Stimulated activated CD8-positive, alpha-beta memory T cell treated with anti-CD3 and anti-CD28 coated beads, Interleukin-7, amount 100 ng/mL, for 48 hours (primary cell): ENCODE results near the gene EFS.
"Not testable (repeated sequence)": the region's sequence is repeated elsewhere in the genome, so short reads cannot be mapped to it uniquely, and the experiment has no call there.

Experiments used
- DNase-seq, 2 donors: peaks; one replicate each; pipeline ENCODE4 v3.0.0-alpha.2; 2020; ENCODE audit warnings: low read depth in 1 of 2; ENCODE audit errors: extremely low read depth in 1 of 2

Gene EFS

GRCh38 chr14:23365036-23365731 lies at the start of gene EFS:
EFS (minus strand) TSS chr14:23365172; CDS start chr14:23365025, 147 bp downstream.
- no peak for DNase-seq

- DNase-seq, result no peak
Measured at GRCh38 chr14:23414254-23414653, 49.3 kb upstream of the EFS start.

- DNase-seq, result no peak
Measured at GRCh38 chr14:23413681-23414080, 48.7 kb upstream of the EFS start.

- DNase-seq, result no peak
Measured at GRCh38 chr14:23411563-23412525, 46.9 kb upstream of the EFS start.

- DNase-seq, result no peak
Measured at GRCh38 chr14:23409966-23410635, 45.1 kb upstream of the EFS start.

GRCh38 chr14:23409475-23409874 lies 44.5 kb upstream of the EFS start:
- no peak for DNase-seq

GRCh38 chr14:23408307-23408630 lies 43.3 kb upstream of the EFS start:
- DNase-seq, result no peak

- no peak for DNase-seq
Measured at GRCh38 chr14:23407516-23408306, 42.7 kb upstream of the EFS start, which contains the start of gene MYH6. MYH6 (minus strand) TSS chr14:23408273; CDS start chr14:23407223, 1,050 bp downstream.

- no peak for DNase-seq
Measured at GRCh38 chr14:23406725-23407355, 41.9 kb upstream of the EFS start.

- DNase-seq, result no peak
Measured at GRCh38 chr14:23406244-23406643, 41.3 kb upstream of the EFS start.

- no peak for DNase-seq
Measured at GRCh38 chr14:23405516-23406025, 40.6 kb upstream of the EFS start.

- no peak for DNase-seq
Measured at GRCh38 chr14:23405096-23405495, 40.1 kb upstream of the EFS start.

GRCh38 chr14:23404331-23404900 lies 39.4 kb upstream of the EFS start:
- DNase-seq, result no peak

GRCh38 chr14:23403908-23404307 lies 38.9 kb upstream of the EFS start:
- no peak for DNase-seq

GRCh38 chr14:23403139-23403438 lies 38.1 kb upstream of the EFS start:
- DNase-seq, result no peak

- DNase-seq, result no peak
Measured at GRCh38 chr14:23402296-23403138, 37.5 kb upstream of the EFS start.

- DNase-seq, result no peak
Measured at GRCh38 chr14:23401291-23401690, 36.3 kb upstream of the EFS start.

GRCh38 chr14:23400496-23401149 lies 35.7 kb upstream of the EFS start:
- DNase-seq, result not testable (repeated sequence)
